ENCODE data around the gene CEP170. TPM values are rescaled to one million over a fixed set of nuclear protein-coding genes. Genes with fewer than 3 reads are reported as not detected.

Gene CEP170
- total RNA-seq, 6 experiments from 2014 or later: 12.6 to 24.6 (median 14.6) TPM

DNA sequence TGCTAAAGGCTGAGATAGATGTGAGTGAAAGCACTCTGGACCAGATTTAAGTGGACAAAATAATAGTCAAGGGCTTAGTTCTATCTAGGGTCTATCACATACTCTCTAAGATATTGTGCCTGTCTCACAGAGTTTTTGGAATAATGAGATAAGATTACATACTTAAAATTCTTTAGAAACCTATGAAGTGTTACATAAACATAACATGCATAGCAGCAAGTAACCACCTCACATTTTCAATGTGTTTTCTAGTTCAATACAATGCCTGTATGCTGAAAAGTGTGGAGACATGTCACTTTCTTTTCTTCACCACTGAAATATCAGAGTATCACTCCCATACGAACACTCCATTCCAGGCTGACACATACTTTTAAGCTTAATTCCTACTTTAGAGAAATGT lies 16.9 kb upstream of the CEP170 start:
- H3K27me3 ChIP-seq: no peaks in the 10 kb centered on the region
- no peak for DNase-seq

GRCh38 chr1:243270097-243270864 lies 15.2 kb upstream of the CEP170 start:
- H3K36me3 ChIP-seq: peaks cover 0 to 9% (median 3%) of the 10 kb centered on the region in 4 donors
- TF ChIP-seq, protein P1, sequence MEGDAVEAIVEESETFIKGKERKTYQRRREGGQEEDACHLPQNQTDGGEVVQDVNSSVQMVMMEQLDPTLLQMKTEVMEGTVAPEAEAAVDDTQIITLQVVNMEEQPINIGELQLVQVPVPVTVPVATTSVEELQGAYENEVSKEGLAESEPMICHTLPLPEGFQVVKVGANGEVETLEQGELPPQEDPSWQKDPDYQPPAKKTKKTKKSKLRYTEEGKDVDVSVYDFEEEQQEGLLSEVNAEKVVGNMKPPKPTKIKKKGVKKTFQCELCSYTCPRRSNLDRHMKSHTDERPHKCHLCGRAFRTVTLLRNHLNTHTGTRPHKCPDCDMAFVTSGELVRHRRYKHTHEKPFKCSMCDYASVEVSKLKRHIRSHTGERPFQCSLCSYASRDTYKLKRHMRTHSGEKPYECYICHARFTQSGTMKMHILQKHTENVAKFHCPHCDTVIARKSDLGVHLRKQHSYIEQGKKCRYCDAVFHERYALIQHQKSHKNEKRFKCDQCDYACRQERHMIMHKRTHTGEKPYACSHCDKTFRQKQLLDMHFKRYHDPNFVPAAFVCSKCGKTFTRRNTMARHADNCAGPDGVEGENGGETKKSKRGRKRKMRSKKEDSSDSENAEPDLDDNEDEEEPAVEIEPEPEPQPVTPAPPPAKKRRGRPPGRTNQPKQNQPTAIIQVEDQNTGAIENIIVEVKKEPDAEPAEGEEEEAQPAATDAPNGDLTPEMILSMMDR (IDR thresholded peaks at IDR 0.05): no peak
- no peak for TF ChIP-seq POLR2A (IDR thresholded peaks at IDR 0.05)
- H3K27ac ChIP-seq: peak overlapping the region in 2 of 3 donors; percentile 7 to 22
- no peaks in the 10 kb centered on the region for H3K27me3 ChIP-seq
- WGBS (ENCODE audit: insufficient coverage, low coverage, low lambda C conversion rate, missing lambda C conversion rate): 76% methylated on average over 6 of the region's 6 CpGs
- DNase-seq (no peak), ATAC-seq (peak in 3 of 4 donors; percentile 45 to 77 (median 51))
- H3K4me1 ChIP-seq: no peaks in the 10 kb centered on the region
- intact Hi-C loops (cut with DNase I): no loop called here
- no peaks in the 10 kb centered on the region for H3K9me3 ChIP-seq
- no peak overlapping the region for H3K4me3 ChIP-seq

More for the DNA sequence above, 16.9 kb upstream of the CEP170 start:
- H3K36me3 ChIP-seq: peaks cover 0 to 15% (median 3%) of the 10 kb centered on the region in 4 donors
- TF ChIP-seq, protein P1 (IDR thresholded peaks at IDR 0.05): no peak
- TF ChIP-seq POLR2A (IDR thresholded peaks at IDR 0.05): no peak
- WGBS (ENCODE audit: insufficient coverage, low coverage, low lambda C conversion rate, missing lambda C conversion rate): 88% methylated on average over 1 of the region's 1 CpG
- no peak overlapping the region for H3K4me3 ChIP-seq
- H3K27ac ChIP-seq: no peak overlapping the region
- ATAC-seq: no peak
- no peaks in the 10 kb centered on the region for H3K4me1 ChIP-seq
- intact Hi-C loops (cut with DNase I): no loop called here
- no peaks in the 10 kb centered on the region for H3K9me3 ChIP-seq

DNA sequence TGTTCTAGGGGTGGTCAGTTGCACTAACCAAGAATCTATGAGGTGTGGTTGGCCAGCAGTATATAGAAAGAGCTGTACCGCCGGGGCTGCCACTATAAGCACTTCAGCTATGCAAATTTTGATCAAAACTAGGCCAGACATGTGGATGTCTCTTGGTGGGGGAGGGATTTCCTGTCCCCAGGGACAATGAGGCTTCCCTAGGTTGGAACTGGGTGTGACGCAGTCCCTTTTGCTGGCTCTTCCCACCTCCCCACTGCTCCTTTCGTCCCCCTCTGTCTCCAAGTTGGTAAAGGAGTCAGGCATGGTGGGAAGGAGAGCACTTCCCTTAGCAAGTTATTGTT lies 14.3 kb upstream of the CEP170 start:
- peak overlapping the region in 2 of 3 donors; percentile 7 to 22 for H3K27ac ChIP-seq
- intact Hi-C loops (cut with DNase I): no loop called here
- DNase-seq: no peak
- no peak for ATAC-seq
- no peaks in the 10 kb centered on the region for H3K27me3 ChIP-seq
- H3K9me3 ChIP-seq: no peaks in the 10 kb centered on the region
- no peaks in the 10 kb centered on the region for H3K4me1 ChIP-seq
- TF ChIP-seq, protein P1 (IDR thresholded peaks at IDR 0.05): no peak
- no peak for TF ChIP-seq POLR2A (IDR thresholded peaks at IDR 0.05)
- peaks cover 0 to under 1% (median 0%) of the 10 kb centered on the region in 4 donors for H3K36me3 ChIP-seq
- WGBS (ENCODE audit: insufficient coverage, low coverage, low lambda C conversion rate, missing lambda C conversion rate): 63% methylated on average over 2 of the region's 4 CpGs
- no peak overlapping the region for H3K4me3 ChIP-seq

- WGBS (ENCODE audit: insufficient coverage, low coverage, low lambda C conversion rate, missing lambda C conversion rate): 70% methylated on average over 6 of the region's 13 CpGs
- no peak for ATAC-seq
- Histone ChIP-seq H3K4me3 (no peak overlapping the region), H3K9me3 (no peaks in the 10 kb centered on the region), H3K36me3 (no peaks in the 10 kb centered on the region), H3K27ac (peak overlapping the region in 2 of 3 donors; percentile 7 to 22), H3K27me3 (no peaks in the 10 kb centered on the region), H3K4me1 (no peaks in the 10 kb centered on the region)
- no peak for DNase-seq
- intact Hi-C loops (cut with DNase I): no loop called here
- TF ChIP-seq POLR2A (IDR thresholded peaks at IDR 0.05): no peak
These were observed 13.8 kb upstream of the CEP170 start for GRCh38 chr1:243268751-243269460.

Data from right lobe of liver (tissue), 6 donors.